GM12878 (cell line): ENCODE measurements around the gene CPT2.

Experiments used
- CTCF ChIP-seq, 3 experiments: IDR thresholded peaks in 2 of 3; conservative IDR thresholded peaks in 1 of 3; 2 replicates each; pipeline ENCODE4 v1.5.1; 2011; ENCODE audit warnings: low read depth in 3 of 3, low read length in 3 of 3, mild to moderate bottlenecking in 3 of 3, control low read depth in 2 of 3, moderate library complexity in 2 of 3, inconsistent platforms in 1 of 3, mixed read lengths in 1 of 3; ENCODE audit not compliant: control insufficient read depth in 2 of 3, insufficient read depth in 1 of 3; ENCODE audit errors: extremely low read depth in 1 of 3
- EGR1 ChIP-seq, 2 experiments: IDR thresholded peaks; 1 replicate in 1 of 2; 2 replicates in 1 of 2; pipeline ENCODE4 v1.6.1; 2011 to 2012; ENCODE audit warnings: low read depth in 2 of 2, low read length in 2 of 2, borderline replicate concordance in 1 of 2, mild to moderate bottlenecking in 1 of 2, moderate library complexity in 1 of 2
- EP300 ChIP-seq, 2 experiments: fragments of 150-350 bp in 1 of 2; IDR thresholded peaks; 2 replicates each; pipeline ENCODE4 v1.6.1; 2011 to 2012; ENCODE audit warnings: low read depth in 2 of 2, low read length in 2 of 2, borderline replicate concordance in 1 of 2, improper control_type of control experiment in 1 of 2, inconsistent platforms in 1 of 2; ENCODE audit not compliant: control insufficient read depth in 1 of 2
- EZH2 ChIP-seq: IDR thresholded peaks from 2 replicates; pipeline ENCODE4 v1.6.1; 2012; ENCODE audit warnings: low read depth, mild to moderate bottlenecking, control low read depth, inconsistent platforms, low read length, borderline replicate concordance; ENCODE audit not compliant: control insufficient read depth
- FOXK2 ChIP-seq: fragments of 450-650 bp; IDR thresholded peaks from 2 replicates; pipeline ENCODE4 v1.6.1; 2017; ENCODE audit warnings: mild to moderate bottlenecking, moderate library complexity
- JUND ChIP-seq: IDR thresholded peaks from 2 replicates; pipeline ENCODE4 v1.6.1; 2012; ENCODE audit warnings: low read depth, mild to moderate bottlenecking, low read length, improper control_type of control experiment, moderate library complexity
- MAX ChIP-seq: IDR thresholded peaks from 2 replicates; pipeline ENCODE4 v1.6.1; 2012; ENCODE audit warnings: low read depth, low read length, improper control_type of control experiment
- NR2F1 ChIP-seq: fragments of 450-650 bp; conservative IDR thresholded peaks from 2 replicates; pipeline ENCODE4 v1.6.1; 2017; ENCODE audit warnings: mild to moderate bottlenecking
- POLR2A ChIP-seq: IDR thresholded peaks from 2 replicates; pipeline ENCODE4 v1.6.1; 2011; ENCODE audit warnings: low read depth, mild to moderate bottlenecking, low read length
- POLR2AphosphoS5 ChIP-seq: IDR thresholded peaks from 2 replicates; pipeline ENCODE4 v1.6.1; 2011; ENCODE audit warnings: mild to moderate bottlenecking, low read length, inconsistent platforms
- RFX5 ChIP-seq: IDR thresholded peaks from 2 replicates; pipeline ENCODE4 v1.6.1; 2011; ENCODE audit warnings: low read depth, low read length, improper control_type of control experiment
- SIN3A ChIP-seq: IDR thresholded peaks from 2 replicates; pipeline ENCODE4 v1.6.1; 2012; ENCODE audit warnings: low read depth, low read length, improper control_type of control experiment
- TAF1 ChIP-seq: IDR thresholded peaks from 2 replicates; pipeline ENCODE4 v1.6.1; 2011; ENCODE audit warnings: mild to moderate bottlenecking, low read depth, low read length, borderline replicate concordance
- ZNF592 ChIP-seq: fragments of 450-650 bp; IDR thresholded peaks from 2 replicates; pipeline ENCODE4 v1.6.1; 2017; ENCODE audit warnings: mild to moderate bottlenecking, moderate library complexity

GRCh38 chr1:53198241-53198651 is 1.6 kb downstream of the CPT2 start:
- TF ChIP-seq CTCF (IDR thresholded peaks at IDR 0.05 in 2 of 3, conservative IDR thresholded peaks at IDR 0.05 in 1 of 3; ENCODE audit: control insufficient read depth in 2 of 3, extremely low read depth in 1 of 3, insufficient read depth in 1 of 3, low read depth in 3 of 3, low read length in 3 of 3) (no peak), POLR2A (no peak), POLR2AphosphoS5 (no peak), JUND (no peak), ZNF592 (no peak), TAF1 (no peak), EP300 (IDR thresholded peaks at IDR 0.05; ENCODE audit: borderline replicate concordance in 1 of 2, control insufficient read depth in 1 of 2, low read depth in 2 of 2, low read length in 2 of 2) (no peak), NR2F1 (no peak), EZH2 (no peak), FOXK2 (no peak), RFX5 (no peak), SIN3A (no peak), EGR1 (IDR thresholded peaks at IDR 0.05; ENCODE audit: borderline replicate concordance in 1 of 2, low read depth in 2 of 2, low read length in 2 of 2) (no peak), MAX (no peak)
